Skin epidermis (tissue), 12 donors: ENCODE data around the gene BAZ1A.
"Not testable (repeated sequence)": the region's sequence is repeated elsewhere in the genome, so short reads cannot be mapped to it uniquely, and the experiment has no call there.

ENCODE experiments used
- H3K27ac ChIP-seq, 21 experiments: fragments of 200-600 bp; sonication (generic) in 11 of 21; one replicate each; pipeline ENCODE4 v1.5.0; 2020; ENCODE audit warnings: mild to moderate bottlenecking in 3 of 21, inconsistent platforms in 2 of 21, moderate library complexity in 2 of 21
- H3K4me3 ChIP-seq, 7 experiments: fragments of 200-600 bp; sonication (generic) in 2 of 7; one replicate each; pipeline ENCODE4 v1.5.0; 2020; ENCODE audit warnings: inconsistent platforms in 2 of 7, mild to moderate bottlenecking in 2 of 7, moderate library complexity in 1 of 7

Gene BAZ1A

GRCh38 chr14:34794217-34794616, 80.9 kb downstream of the BAZ1A start:
- H3K4me3 ChIP-seq, result no peak overlapping the region
- no peak overlapping the region for H3K27ac ChIP-seq

GRCh38 chr14:34792598-34792997, 82.6 kb downstream of the BAZ1A start:
- H3K4me3 ChIP-seq, result no peak overlapping the region
- no peak overlapping the region for H3K27ac ChIP-seq

GRCh38 chr14:34785223-34786006, 89.7 kb downstream of the BAZ1A start:
- Histone ChIP-seq H3K4me3 (no peak overlapping the region), H3K27ac (no peak overlapping the region)

- H3K4me3 ChIP-seq, result no peak overlapping the region
- no peak overlapping the region for H3K27ac ChIP-seq
These were observed 93.1 kb downstream of the BAZ1A start for GRCh38 chr14:34782031-34782430.

GRCh38 chr14:34781242-34781641, 93.9 kb downstream of the BAZ1A start:
- H3K4me3 ChIP-seq, result no peak overlapping the region
- no peak overlapping the region for H3K27ac ChIP-seq

GRCh38 chr14:34780646-34781045, 94.5 kb downstream of the BAZ1A start:
- peak overlapping the region in 2 of 21 experiments; percentile 1 to 5 for H3K27ac ChIP-seq
- no peak overlapping the region for H3K4me3 ChIP-seq

- H3K4me3 ChIP-seq, result no peak overlapping the region
- no peak overlapping the region for H3K27ac ChIP-seq
These were observed 96.4 kb downstream of the BAZ1A start for GRCh38 chr14:34778744-34779143.

- H3K27ac ChIP-seq, result no peak overlapping the region
- no peak overlapping the region for H3K4me3 ChIP-seq
These were observed 98.5 kb downstream of the BAZ1A start for GRCh38 chr14:34776611-34777010.

- Histone ChIP-seq H3K27ac (no peak overlapping the region), H3K4me3 (no peak overlapping the region)
These were observed 99.2 kb downstream of the BAZ1A start for GRCh38 chr14:34775922-34776321.

GRCh38 chr14:34775342-34775741, 99.8 kb downstream of the BAZ1A start:
- H3K27ac ChIP-seq, result no peak overlapping the region
- no peak overlapping the region for H3K4me3 ChIP-seq

- H3K27ac ChIP-seq, result no peak overlapping the region
- H3K4me3 ChIP-seq, result no peak overlapping the region
These were observed 104.3 kb downstream of the BAZ1A start for GRCh38 chr14:34770901-34771300.

GRCh38 chr14:34766606-34767005, 108.6 kb downstream of the BAZ1A start:
- H3K27ac ChIP-seq, result peak overlapping the region in 1 of 21 experiments; percentile 13
- no peak overlapping the region for H3K4me3 ChIP-seq

- Histone ChIP-seq H3K4me3 (no peak overlapping the region), H3K27ac (peak overlapping the region in 1 of 21 experiments; percentile 13)
These were observed 109.1 kb downstream of the BAZ1A start for GRCh38 chr14:34766060-34766459.

GRCh38 chr14:34755215-34755614, 119.9 kb downstream of the BAZ1A start:
- no peak overlapping the region for H3K27ac ChIP-seq
- no peak overlapping the region for H3K4me3 ChIP-seq

- H3K27ac ChIP-seq, result no peak overlapping the region
- no peak overlapping the region for H3K4me3 ChIP-seq
These were observed 120.5 kb downstream of the BAZ1A start for GRCh38 chr14:34754687-34755086.

- no peak overlapping the region for H3K4me3 ChIP-seq
- no peak overlapping the region for H3K27ac ChIP-seq
These were observed 124.5 kb downstream of the BAZ1A start for GRCh38 chr14:34750670-34751069.

- no peak overlapping the region for H3K27ac ChIP-seq
- H3K4me3 ChIP-seq, result no peak overlapping the region
These were observed 124.9 kb downstream of the BAZ1A start for GRCh38 chr14:34750233-34750632.

GRCh38 chr14:34749408-34749807, 125.8 kb downstream of the BAZ1A start:
- Histone ChIP-seq H3K27ac (no peak overlapping the region), H3K4me3 (no peak overlapping the region)

- Histone ChIP-seq H3K4me3 (no peak overlapping the region), H3K27ac (no peak overlapping the region)
These were observed 132.7 kb downstream of the BAZ1A start for GRCh38 chr14:34742270-34743115.

- Histone ChIP-seq H3K27ac (peak overlapping the region in 2 of 21 experiments; percentile 17 to 25), H3K4me3 (no peak overlapping the region)
These were observed 133.3 kb downstream of the BAZ1A start for GRCh38 chr14:34741840-34742239.

GRCh38 chr14:34740139-34740538, 135.0 kb downstream of the BAZ1A start:
- not testable (repeated sequence) for H3K4me3 ChIP-seq

More at GRCh38 chr14:34740139-34740538, 135.0 kb downstream of the BAZ1A start:
- H3K27ac ChIP-seq, result not testable (repeated sequence)
